Measurements from ENCODE around the gene GABBR2.

GRCh38 chr9:98247831-98248657 is 460.7 kb downstream of the GABBR2 start:
- TF ChIP-seq CTCF (IDR thresholded peaks at IDR 0.05) (no peak), POLR2A (IDR thresholded peaks at IDR 0.05) (no peak)

Data from adrenal gland (tissue), 5 donors.